Renal cortex interstitium (tissue), 11 donors: Measurements from ENCODE around the gene PSMD11. TPM values are rescaled to one million over a fixed set of nuclear protein-coding genes. Genes with fewer than 3 reads are reported as not detected.
"Not testable (repeated sequence)": the region's sequence is repeated elsewhere in the genome, so short reads cannot be mapped to it uniquely, and the experiment has no call there.

Source experiments
- DNase-seq, 11 donors: peaks; one replicate each; pipeline ENCODE4 v3.0.0-alpha.2; 2013; ENCODE audit warnings: low read depth in 9 of 11, low spot score in 4 of 11; ENCODE audit errors: extremely low read depth in 1 of 11
- polyA plus RNA-seq, 3 donors: library from polyadenylated mRNA; unstranded; fragments of 120-200 nt; gene quantifications; one replicate each; pipeline ENCODE4 v1.2.1, GENCODE V29; 2013; ENCODE audit not compliant: insufficient read length in 3 of 3

PSMD11 gene
- polyA plus RNA-seq, 3 donors: 96.2 to 107 (median 99.3) TPM

DNA sequence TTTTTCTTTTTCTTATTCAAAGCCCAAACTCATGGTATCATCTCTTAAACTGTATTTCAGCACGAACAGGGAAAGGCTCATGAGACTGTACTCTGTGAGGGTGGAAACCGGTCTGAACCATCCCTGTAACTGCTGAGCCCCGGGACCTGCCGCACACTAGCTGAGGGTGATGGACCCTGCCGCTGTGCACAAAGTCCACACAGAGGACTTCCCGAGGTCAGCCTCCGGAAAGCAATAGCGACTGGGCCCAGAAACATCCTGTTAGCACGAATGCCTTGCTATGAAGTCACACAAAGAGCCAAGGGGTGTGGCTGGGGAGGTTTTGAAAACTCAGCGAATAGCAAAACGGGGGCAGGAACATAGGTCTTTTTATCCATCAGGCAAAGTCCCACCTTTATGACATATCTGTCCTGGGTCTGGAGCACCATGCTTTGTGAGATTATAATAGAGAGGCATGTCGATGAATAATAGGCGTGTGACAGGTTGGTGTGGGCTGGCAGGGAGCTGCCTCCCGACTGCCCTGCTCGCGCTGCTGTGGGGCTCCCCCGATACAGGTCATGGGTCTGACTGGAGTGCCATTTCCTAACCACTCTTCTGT lies 75.9 kb downstream of the PSMD11 start:
- DNase-seq: peak in 1 of 11 donors; percentile 18

DNA sequence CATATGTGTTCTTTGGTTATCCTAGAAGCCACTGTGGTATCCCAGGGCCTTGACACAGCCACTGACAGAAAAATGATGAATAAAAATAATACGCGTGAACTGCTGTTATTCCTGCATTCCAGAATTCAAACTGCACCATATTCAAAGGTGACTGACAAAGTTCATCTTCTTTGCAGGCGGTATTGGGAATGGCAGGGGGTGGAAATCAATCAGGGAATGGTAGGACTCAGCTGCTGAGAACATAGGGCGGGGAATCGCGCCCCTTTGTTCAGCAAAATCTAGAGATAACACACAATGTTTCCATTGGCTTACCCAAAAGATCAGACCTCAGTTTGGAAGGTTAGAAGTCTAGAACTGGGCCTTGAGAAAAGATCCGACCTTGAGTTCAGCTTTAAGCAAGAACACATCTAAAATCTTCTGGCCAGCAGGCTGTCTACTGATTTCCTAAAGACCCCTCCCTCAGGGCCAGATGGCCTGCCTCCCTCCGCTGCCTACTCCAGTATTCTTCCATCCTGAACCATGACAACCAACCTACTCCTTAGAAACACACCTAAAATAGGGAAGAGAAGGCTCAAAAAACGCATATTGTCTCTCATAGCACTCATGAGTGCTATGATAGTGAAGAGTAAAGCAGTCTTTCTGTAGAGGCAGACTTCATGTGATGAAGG lies 76.6 kb downstream of the PSMD11 start:
- DNase-seq: no peak

DNA sequence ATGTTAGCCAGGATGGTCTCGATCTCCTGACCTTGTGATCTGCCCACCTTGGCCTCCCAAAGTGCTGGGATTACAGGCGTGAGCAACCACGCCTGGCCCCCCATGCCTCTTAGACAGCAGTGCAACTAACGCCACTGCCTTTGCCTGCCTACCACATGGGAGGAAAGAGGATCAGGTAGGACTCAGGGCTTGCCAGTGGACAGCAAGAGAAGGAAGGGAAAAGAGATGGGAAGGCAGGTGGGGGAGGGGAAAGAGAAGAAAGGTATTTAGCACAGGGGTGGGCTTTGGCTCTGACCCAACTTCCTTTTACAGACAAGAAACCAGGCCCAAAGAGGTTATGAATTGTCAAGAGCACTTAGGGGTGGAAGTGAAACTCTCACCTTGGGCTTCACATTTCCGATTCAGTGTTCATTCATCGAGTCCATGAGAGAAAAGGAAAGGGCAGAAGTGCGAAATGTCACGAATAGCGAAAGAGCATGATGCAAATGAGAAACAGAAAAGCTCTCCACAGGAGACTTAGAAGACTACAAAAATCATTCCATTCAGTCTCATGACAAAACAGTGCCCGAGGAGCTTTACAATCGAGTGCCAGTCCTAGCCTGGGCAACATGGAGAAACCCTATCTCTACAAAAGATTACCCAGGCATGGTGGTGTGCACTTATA lies 78.8 kb downstream of the PSMD11 start:
- no peak for DNase-seq

DNA sequence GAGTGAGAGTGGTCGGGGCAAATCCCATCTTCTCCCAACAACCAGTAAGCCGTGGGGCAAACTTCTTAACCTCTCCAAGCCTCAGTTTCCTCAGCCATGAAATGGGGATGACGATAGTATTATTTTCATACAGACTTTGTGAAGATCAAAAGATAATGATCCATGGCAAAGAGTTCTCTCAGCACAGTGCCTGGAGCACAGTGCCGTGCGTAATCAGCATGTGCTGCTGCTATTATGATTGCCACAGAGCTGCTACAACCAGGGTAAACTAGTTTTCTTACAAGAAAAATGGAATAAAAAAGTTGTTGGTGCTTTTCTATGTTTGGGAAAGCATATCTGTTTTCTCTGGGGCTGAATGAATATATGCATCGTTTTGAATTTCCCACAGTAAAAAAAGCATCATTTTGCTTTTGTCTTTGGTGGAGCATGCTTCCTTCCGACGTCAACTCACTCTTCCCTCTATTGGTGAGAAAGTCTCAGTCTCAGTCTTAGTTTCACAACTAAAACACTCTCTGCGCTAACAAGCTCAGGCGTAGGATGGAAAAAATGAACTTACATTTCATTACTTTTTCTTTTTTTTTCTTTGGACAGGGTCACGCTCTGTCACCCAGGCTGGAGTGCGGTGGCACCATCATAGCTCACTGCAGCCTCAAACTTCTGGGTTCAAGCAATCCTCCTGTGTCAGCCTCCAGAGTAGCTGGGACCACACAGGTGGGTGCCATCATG lies 79.7 kb downstream of the PSMD11 start:
- DNase-seq: no peak

DNA sequence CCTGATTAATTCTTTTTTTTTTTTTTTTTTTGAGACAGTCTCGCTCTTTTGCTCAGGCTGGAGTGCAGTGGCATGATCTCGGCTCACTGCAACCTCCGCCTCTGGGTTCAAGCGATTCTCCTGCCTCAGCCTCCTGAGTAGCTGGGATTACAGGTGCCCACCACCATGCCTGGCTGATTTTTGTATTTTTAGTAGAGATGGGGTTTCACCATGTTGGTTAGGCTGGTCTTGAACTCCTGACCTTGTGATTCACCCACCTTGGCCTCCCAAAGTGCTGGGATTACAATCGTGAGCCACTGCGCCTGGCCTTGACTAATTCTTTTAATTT lies 80.2 kb downstream of the PSMD11 start:
- DNase-seq: not testable (repeated sequence)

DNA sequence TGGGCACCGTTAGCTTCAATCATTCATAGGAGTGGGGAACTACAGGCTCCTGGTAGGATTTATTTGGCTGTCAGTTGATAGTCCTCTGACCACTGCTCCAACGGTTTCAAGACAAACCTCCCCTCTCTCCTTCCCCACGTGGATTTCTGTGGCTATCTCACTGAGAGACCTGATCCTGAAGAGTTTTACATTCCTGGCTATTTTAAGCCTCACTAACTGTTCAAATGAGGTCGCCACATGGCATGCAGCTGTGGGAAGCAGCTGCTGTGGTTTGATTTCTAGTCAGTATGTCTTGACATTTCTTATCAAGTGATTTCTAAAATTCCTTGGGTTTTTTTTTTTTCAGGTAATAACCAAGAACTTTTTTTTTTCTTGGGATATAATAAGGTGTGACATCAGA lies 80.8 kb downstream of the PSMD11 start:
- no peak for DNase-seq

DNA sequence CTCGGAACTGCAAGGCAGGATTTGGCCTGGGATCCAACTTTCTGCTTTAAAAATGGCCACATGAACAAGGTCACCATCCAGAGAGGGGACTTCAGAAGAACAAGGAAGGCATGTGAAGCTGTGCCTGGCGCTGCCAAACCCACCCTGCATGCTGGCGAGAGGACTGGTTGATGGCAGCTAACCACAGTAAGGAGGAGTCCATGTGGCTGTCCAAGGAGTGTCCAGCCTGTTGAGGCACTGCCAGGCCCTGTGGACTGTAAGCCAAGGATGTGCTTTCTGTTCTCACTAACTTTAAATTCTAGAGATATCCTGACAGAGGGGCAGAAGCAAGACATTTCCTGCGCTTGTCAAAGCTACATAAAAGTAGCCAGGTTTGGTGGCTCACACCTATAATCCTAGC lies 82.8 kb downstream of the PSMD11 start:
- DNase-seq: no peak

DNA sequence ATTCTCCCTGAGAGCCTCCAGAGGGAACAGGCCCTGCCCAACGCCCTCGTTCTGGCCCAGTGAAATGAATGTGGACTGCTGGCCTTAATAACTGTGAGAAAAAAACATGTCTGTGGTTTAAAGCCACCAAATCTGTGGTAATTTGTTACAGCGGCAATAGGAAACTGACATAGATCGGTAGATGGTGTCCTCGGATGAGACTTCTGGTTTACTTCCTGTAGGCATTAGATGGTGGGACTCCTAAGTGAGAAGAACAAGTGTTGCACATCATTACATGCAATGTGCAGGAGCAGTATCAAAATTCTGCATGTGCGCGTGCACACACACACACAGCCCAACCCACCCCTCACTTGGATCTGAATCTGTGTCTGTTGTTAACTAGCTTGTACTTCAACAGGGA lies 84.5 kb downstream of the PSMD11 start:
- no peak for DNase-seq

DNA sequence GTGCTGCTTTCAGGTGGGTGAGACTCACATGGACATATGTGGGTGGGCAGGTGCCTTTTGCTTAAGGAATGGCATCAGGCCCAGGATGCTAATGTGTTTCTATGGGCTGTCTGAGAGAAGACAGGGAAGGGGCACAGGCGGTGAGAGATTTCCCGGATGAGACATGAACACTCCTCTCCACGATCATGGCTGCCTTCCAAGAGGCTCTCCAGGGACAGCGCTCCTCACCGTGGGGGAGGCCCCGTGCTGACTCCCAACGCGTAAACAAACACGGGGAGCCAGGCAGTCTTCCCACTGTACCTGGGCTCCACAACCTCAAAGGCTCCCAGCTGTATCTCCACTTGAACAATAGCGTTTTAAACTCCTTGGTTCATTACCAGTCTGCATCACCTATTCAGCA lies 85.3 kb downstream of the PSMD11 start:
- DNase-seq: no peak

Other genes with a start within 250 kb of the PSMD11 start
- gene RHBDL3, start 178.7 kb upstream of the PSMD11 start, polyA plus RNA-seq: 1 to 10 TPM; 1.2 to 1.3 (median 1.3) TPM
- gene C17orf75, start 102.3 kb upstream of the PSMD11 start, polyA plus RNA-seq: 10 to 100 TPM; 37.2 to 49.8 (median 49.3) TPM
- gene ZNF207, start 94.4 kb upstream of the PSMD11 start, polyA plus RNA-seq: 100 to 1,000 TPM; 197 to 283 (median 236) TPM
- gene CDK5R1, start 42.5 kb downstream of the PSMD11 start, polyA plus RNA-seq: 1 to 10 TPM; 4.5 to 5.1 (median 4.9) TPM